Measurements from ENCODE around the gene SKI.

The SKI gene

DNA sequence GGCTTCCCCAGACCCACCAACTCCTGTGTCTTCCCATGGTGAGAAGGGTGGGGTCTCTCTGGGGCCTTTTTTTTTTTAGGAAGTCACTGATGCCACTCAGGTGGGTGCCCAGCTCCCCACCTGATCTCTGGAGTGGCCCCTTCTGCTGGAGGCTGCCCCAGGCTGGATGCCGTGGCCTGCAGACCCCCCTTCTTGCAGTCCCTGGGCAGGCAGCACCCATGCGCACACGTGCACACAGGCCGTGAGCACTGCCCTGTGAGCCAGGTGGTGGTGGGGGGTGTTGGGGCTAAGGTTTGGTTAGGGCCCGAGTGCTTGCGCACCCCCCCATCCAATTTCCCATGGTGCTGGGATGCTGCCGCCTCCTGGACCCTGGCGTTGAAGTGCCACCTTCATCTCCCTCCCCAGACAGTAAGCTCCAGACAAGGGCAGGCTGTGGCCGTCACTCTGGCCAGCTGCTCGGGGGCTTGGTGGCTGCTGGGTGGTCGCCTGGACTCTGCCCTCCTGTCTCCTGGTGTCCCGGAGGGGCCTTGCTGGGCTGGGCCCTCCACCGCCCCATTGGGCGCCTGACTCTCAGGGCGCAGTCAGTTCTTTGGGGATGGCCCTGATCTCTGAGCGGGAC lies 50.6 kb downstream of the SKI start:
- H3K4me3 ChIP-seq (ENCODE audit: low read depth, low read length), result no peak overlapping the region
- DNase-seq (ENCODE audit: low read depth), result no peak
- TF ChIP-seq MYC (IDR thresholded peaks at IDR 0.05; ENCODE audit: low read depth, low read length) (no peak), CTCF (IDR thresholded peaks at IDR 0.05; ENCODE audit: low read depth, low read length) (no peak), POLR2A (IDR thresholded peaks at IDR 0.05; ENCODE audit: extremely low read depth, insufficient read length) (no peak)
- TF ChIP-seq, protein P1, sequence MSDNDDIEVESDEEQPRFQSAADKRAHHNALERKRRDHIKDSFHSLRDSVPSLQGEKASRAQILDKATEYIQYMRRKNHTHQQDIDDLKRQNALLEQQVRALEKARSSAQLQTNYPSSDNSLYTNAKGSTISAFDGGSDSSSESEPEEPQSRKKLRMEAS (IDR thresholded peaks at IDR 0.05; ENCODE audit: low read depth, low read length), result no peak

- no peak overlapping the region for H3K4me3 ChIP-seq (ENCODE audit: low read depth, low read length)
- DNase-seq (ENCODE audit: low read depth), result no peak
- TF ChIP-seq POLR2A (IDR thresholded peaks at IDR 0.05; ENCODE audit: extremely low read depth, insufficient read length) (no peak), MYC (IDR thresholded peaks at IDR 0.05; ENCODE audit: low read depth, low read length) (no peak), CTCF (IDR thresholded peaks at IDR 0.05; ENCODE audit: low read depth, low read length) (no peak)
- TF ChIP-seq, protein P1 (IDR thresholded peaks at IDR 0.05; ENCODE audit: low read depth, low read length), result no peak
Measured at GRCh38 chr1:2279210-2279639, 51.1 kb downstream of the SKI start.

GRCh38 chr1:2279817-2280216 lies 51.7 kb downstream of the SKI start:
- no peak for DNase-seq (ENCODE audit: low read depth)
- TF ChIP-seq MYC (IDR thresholded peaks at IDR 0.05; ENCODE audit: low read depth, low read length), result no peak
- TF ChIP-seq, protein P1 (IDR thresholded peaks at IDR 0.05; ENCODE audit: low read depth, low read length), result no peak
- TF ChIP-seq POLR2A (IDR thresholded peaks at IDR 0.05; ENCODE audit: extremely low read depth, insufficient read length), result no peak
- no peak for TF ChIP-seq CTCF (IDR thresholded peaks at IDR 0.05; ENCODE audit: low read depth, low read length)
- H3K4me3 ChIP-seq (ENCODE audit: low read depth, low read length), result no peak overlapping the region

- H3K4me3 ChIP-seq (ENCODE audit: low read depth, low read length), result no peak overlapping the region
- no peak for DNase-seq (ENCODE audit: low read depth)
- TF ChIP-seq, protein P1 (IDR thresholded peaks at IDR 0.05; ENCODE audit: low read depth, low read length), result no peak
- TF ChIP-seq MYC (IDR thresholded peaks at IDR 0.05; ENCODE audit: low read depth, low read length) (no peak), POLR2A (IDR thresholded peaks at IDR 0.05; ENCODE audit: extremely low read depth, insufficient read length) (no peak), CTCF (IDR thresholded peaks at IDR 0.05; ENCODE audit: low read depth, low read length) (no peak)
Measured at GRCh38 chr1:2282556-2283270, 54.6 kb downstream of the SKI start.

DNA sequence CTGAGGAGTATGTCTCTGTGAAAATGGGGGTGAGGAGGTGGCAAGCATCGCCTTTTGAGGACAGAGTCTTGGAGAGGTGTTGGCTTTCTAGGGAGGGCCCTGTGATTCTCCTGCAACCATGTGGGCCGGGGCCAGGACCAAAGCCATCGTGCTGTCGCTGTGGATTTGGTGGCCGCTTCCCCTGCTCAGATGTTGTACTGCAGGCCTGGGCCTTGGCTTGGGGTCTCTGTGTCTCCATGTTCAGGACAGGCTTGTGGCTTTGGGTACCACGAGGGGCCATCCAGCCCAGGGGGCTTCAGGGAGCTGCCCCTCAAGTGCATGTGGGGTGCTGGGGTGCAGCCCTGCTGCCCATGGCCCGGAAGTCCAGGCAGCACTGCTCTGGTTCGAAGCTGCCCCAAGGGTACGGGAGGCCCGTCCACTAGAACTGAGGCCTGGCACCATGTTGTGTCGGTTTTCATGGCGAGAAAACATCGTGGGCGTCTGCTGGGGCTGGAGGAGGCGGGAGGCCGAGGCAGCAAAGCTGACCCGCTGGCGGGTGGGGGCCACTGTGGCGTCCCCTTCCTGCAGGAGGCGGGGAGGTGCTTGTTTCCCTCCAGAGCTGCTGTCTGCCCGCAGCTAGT lies 55.4 kb downstream of the SKI start:
- H3K4me3 ChIP-seq (ENCODE audit: low read depth, low read length), result no peak overlapping the region
- no peak for TF ChIP-seq MYC (IDR thresholded peaks at IDR 0.05; ENCODE audit: low read depth, low read length)
- no peak for TF ChIP-seq POLR2A (IDR thresholded peaks at IDR 0.05; ENCODE audit: extremely low read depth, insufficient read length)
- TF ChIP-seq CTCF (IDR thresholded peaks at IDR 0.05; ENCODE audit: low read depth, low read length), result no peak
- TF ChIP-seq, protein P1 (IDR thresholded peaks at IDR 0.05; ENCODE audit: low read depth, low read length), result no peak
- no peak for DNase-seq (ENCODE audit: low read depth)
